Body of pancreas (tissue), 4 donors: ENCODE data around the gene TSKS.

Experiments used
- CTCF ChIP-seq, 7 experiments: fragments of 450-650 bp in 4 of 7; fragments of 200-600 bp in 3 of 7; sonication (generic) in 3 of 7; IDR thresholded peaks; one replicate each; pipeline ENCODE4 v1.5.1; 2016 to 2019; ENCODE audit warnings: antibody characterized with exemption in 7 of 7
- POLR2A ChIP-seq, 3 donors: fragments of 450-650 bp; IDR thresholded peaks; one replicate each; pipeline ENCODE4 v1.6.1; 2016; ENCODE audit warnings: antibody characterized with exemption in 3 of 3, mild to moderate bottlenecking in 2 of 3

GRCh38 chr19:49812452-49812996, 49.4 kb upstream of the TSKS start:
- no peak for TF ChIP-seq CTCF (IDR thresholded peaks at IDR 0.05)
- TF ChIP-seq POLR2A (IDR thresholded peaks at IDR 0.05): no peak
